HG02943 (cell line): Measurements from ENCODE around the gene TRAIP.
A peak's percentile ranks its signal among the peaks of the same experiment; 100 is the strongest.
"Not testable (repeated sequence)": the region's sequence is repeated elsewhere in the genome, so short reads cannot be mapped to it uniquely, and the experiment has no call there.

ENCODE experiments used
- ATAC-seq: cut with Tn5 transposase; IDR thresholded peaks from one replicate; pipeline ENCODE4 v1.9.1; 2021; ENCODE audit warnings: mild to moderate bottlenecking, low read depth, moderate library complexity; ENCODE audit not compliant: unreplicated experiment

The TRAIP gene

GRCh38 chr3:49794431-49794830 is 61.9 kb downstream of the TRAIP start:
- ATAC-seq, result no peak

- ATAC-seq, result no peak
These were observed 62.8 kb downstream of the TRAIP start for GRCh38 chr3:49793486-49794085.

- no peak for ATAC-seq
These were observed 63.8 kb downstream of the TRAIP start for GRCh38 chr3:49792371-49793150.

GRCh38 chr3:49791571-49791970 is 64.8 kb downstream of the TRAIP start:
- ATAC-seq, result no peak

GRCh38 chr3:49790626-49791411 is 65.5 kb downstream of the TRAIP start:
- no peak for ATAC-seq

- ATAC-seq, result no peak
These were observed 68.3 kb downstream of the TRAIP start for GRCh38 chr3:49788056-49788455.

- ATAC-seq, result no peak
These were observed 68.8 kb downstream of the TRAIP start for GRCh38 chr3:49787536-49787935.

- ATAC-seq, result no peak
These were observed 69.2 kb downstream of the TRAIP start for GRCh38 chr3:49787182-49787464.

GRCh38 chr3:49786357-49787181 is 69.8 kb downstream of the TRAIP start, which contains the start of gene IP6K1:
Gene IP6K1, minus strand, starts transcription at chr3:49786542. Its CDS starts 38,502 bp downstream, at chr3:49748040.
- peak; percentile 97 for ATAC-seq

GRCh38 chr3:49785565-49786356 is 70.6 kb downstream of the TRAIP start:
- ATAC-seq, result peak; percentile 35

- not testable (repeated sequence) for ATAC-seq
These were observed 74.1 kb downstream of the TRAIP start for GRCh38 chr3:49782277-49782676.

- no peak for ATAC-seq
These were observed 74.8 kb downstream of the TRAIP start for GRCh38 chr3:49781415-49782199.

GRCh38 chr3:49780975-49781365 is 75.4 kb downstream of the TRAIP start:
- ATAC-seq, result not testable (repeated sequence)

GRCh38 chr3:49780080-49780974 is 76.0 kb downstream of the TRAIP start:
- no peak for ATAC-seq

GRCh38 chr3:49779358-49780079 is 76.8 kb downstream of the TRAIP start:
- no peak for ATAC-seq
